ENCODE data around the gene TOPBP1. TPM values are rescaled to one million over a fixed set of nuclear protein-coding genes. Genes with fewer than 3 reads are reported as not detected.
"Not testable (repeated sequence)": the region's sequence is repeated elsewhere in the genome, so short reads cannot be mapped to it uniquely, and the experiment has no call there.

The TOPBP1 gene
- total RNA-seq, 1 donor from 2014 or later = 23.9 TPM

DNA sequence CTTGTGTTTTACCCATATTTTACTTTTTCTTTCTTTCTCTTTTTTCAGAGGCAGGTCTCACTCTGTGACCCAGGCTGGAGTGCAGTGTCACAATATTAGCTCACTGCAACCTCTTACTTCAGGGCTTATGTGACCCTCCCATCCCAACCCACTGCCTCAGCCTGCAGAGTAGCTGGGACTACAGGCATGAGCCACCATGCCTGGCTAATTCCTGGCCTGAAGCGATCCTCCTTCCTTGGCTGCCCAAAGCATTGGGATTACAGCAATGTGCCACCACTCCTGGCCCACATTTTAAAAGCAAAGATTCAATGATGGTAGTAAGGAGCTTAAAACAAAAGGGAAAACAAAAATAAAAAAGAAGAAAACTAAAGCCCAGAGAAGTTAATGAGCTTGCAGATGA lies 99.4 kb downstream of the TOPBP1 start:
- Histone ChIP-seq H3K4me3 (ENCODE audit: insufficient read depth, low read depth, low read length) (no peak overlapping the region), H3K27ac (ENCODE audit: low read depth, low read length) (no peak overlapping the region), H3K79me2 (ENCODE audit: insufficient read depth, low read length) (no peaks in the 10 kb centered on the region), H3K27me3 (ENCODE audit: insufficient read depth, low read length) (no peaks in the 10 kb centered on the region), H3K4me1 (ENCODE audit: insufficient read depth, low read length) (peaks cover 5% of the 10 kb centered on the region), H3K4me2 (ENCODE audit: low read length) (no peak overlapping the region), H3K36me3 (ENCODE audit: insufficient read depth, low read length) (no peaks in the 10 kb centered on the region), H2AFZ (ENCODE audit: low read depth, low read length) (no peak overlapping the region), H3K9ac (ENCODE audit: low read length) (no peak overlapping the region), H4K20me1 (ENCODE audit: insufficient read depth, low read length) (no peaks in the 10 kb centered on the region), H3K9me3 (ENCODE audit: insufficient read depth, low read depth, low read length) (no peaks in the 10 kb centered on the region)
- no peak for FAIRE-seq
- TF ChIP-seq, protein P1, sequence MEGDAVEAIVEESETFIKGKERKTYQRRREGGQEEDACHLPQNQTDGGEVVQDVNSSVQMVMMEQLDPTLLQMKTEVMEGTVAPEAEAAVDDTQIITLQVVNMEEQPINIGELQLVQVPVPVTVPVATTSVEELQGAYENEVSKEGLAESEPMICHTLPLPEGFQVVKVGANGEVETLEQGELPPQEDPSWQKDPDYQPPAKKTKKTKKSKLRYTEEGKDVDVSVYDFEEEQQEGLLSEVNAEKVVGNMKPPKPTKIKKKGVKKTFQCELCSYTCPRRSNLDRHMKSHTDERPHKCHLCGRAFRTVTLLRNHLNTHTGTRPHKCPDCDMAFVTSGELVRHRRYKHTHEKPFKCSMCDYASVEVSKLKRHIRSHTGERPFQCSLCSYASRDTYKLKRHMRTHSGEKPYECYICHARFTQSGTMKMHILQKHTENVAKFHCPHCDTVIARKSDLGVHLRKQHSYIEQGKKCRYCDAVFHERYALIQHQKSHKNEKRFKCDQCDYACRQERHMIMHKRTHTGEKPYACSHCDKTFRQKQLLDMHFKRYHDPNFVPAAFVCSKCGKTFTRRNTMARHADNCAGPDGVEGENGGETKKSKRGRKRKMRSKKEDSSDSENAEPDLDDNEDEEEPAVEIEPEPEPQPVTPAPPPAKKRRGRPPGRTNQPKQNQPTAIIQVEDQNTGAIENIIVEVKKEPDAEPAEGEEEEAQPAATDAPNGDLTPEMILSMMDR (IDR thresholded peaks at IDR 0.05; ENCODE audit: insufficient read depth, low read depth, low read length) = no peak
- no peak overlapping the region for H3K4me3 Mint-ChIP-seq (ENCODE audit: unreplicated experiment)
- H3K9me3 Mint-ChIP-seq (ENCODE audit: unreplicated experiment) = no peaks in the 10 kb centered on the region
- no peaks in the 10 kb centered on the region for H3K36me3 Mint-ChIP-seq (ENCODE audit: low read depth, unreplicated experiment)
- H3K4me1 Mint-ChIP-seq (ENCODE audit: low read depth, unreplicated experiment) = peaks cover 13% of the 10 kb centered on the region
- H3K27me3 Mint-ChIP-seq (ENCODE audit: low read depth, unreplicated experiment) = no peaks in the 10 kb centered on the region
- no peak for DNase-seq (ENCODE audit: low read depth)
- no peak overlapping the region for H3K27ac Mint-ChIP-seq (ENCODE audit: unreplicated experiment)

DNA sequence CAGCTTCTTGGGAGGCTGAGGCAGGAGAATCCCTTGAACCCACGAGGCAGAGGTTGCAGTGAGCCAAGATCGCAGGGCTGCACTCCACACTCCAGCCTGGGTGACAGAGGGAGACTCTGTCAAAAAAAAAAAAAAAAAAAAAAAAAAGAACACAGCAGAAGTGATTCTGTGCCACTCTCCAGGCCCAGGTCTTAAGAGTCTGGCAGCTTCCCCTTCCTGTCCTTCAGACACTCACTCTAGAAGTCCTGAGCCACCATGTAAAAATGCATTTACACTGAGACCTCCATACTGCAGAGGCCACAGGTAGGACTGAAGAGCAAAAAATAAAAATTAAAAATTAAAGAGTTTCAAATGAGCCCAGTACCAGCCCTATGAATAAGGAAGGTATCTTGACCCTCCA lies 100.1 kb downstream of the TOPBP1 start:
- H3K4me1 Mint-ChIP-seq (ENCODE audit: low read depth, unreplicated experiment) = peaks cover 13% of the 10 kb centered on the region
- H3K9me3 ChIP-seq (ENCODE audit: insufficient read depth, low read depth, low read length) = no peaks in the 10 kb centered on the region
- TF ChIP-seq, protein P1 (IDR thresholded peaks at IDR 0.05; ENCODE audit: insufficient read depth, low read depth, low read length) = no peak
- no peak for TF ChIP-seq EZH2 (IDR thresholded peaks at IDR 0.05; ENCODE audit: insufficient read depth, low read length)
- no peaks in the 10 kb centered on the region for H3K36me3 Mint-ChIP-seq (ENCODE audit: low read depth, unreplicated experiment)
- H3K27ac Mint-ChIP-seq (ENCODE audit: unreplicated experiment) = no peak overlapping the region
- H3K9ac ChIP-seq (ENCODE audit: low read length) = no peak overlapping the region
- H4K20me1 ChIP-seq (ENCODE audit: insufficient read depth, low read length) = no peaks in the 10 kb centered on the region
- H3K9me3 Mint-ChIP-seq (ENCODE audit: unreplicated experiment) = no peaks in the 10 kb centered on the region
- H3K4me3 Mint-ChIP-seq (ENCODE audit: unreplicated experiment) = no peak overlapping the region
- H3K4me3 ChIP-seq (ENCODE audit: insufficient read depth, low read depth, low read length) = no peak overlapping the region
- H3K27me3 Mint-ChIP-seq (ENCODE audit: low read depth, unreplicated experiment) = no peaks in the 10 kb centered on the region
- no peaks in the 10 kb centered on the region for H3K79me2 ChIP-seq (ENCODE audit: insufficient read depth, low read length)
- H3K27me3 ChIP-seq (ENCODE audit: insufficient read depth, low read length) = no peaks in the 10 kb centered on the region
- no peak overlapping the region for H3K27ac ChIP-seq (ENCODE audit: low read depth, low read length)
- DNase-seq (ENCODE audit: low read depth) = no peak
- no peaks in the 10 kb centered on the region for H3K36me3 ChIP-seq (ENCODE audit: insufficient read depth, low read length)
- peaks cover 5% of the 10 kb centered on the region for H3K4me1 ChIP-seq (ENCODE audit: insufficient read depth, low read length)
- no peak overlapping the region for H3K4me2 ChIP-seq (ENCODE audit: low read length)
- H2AFZ ChIP-seq (ENCODE audit: low read depth, low read length) = no peak overlapping the region
- FAIRE-seq = no peak

DNA sequence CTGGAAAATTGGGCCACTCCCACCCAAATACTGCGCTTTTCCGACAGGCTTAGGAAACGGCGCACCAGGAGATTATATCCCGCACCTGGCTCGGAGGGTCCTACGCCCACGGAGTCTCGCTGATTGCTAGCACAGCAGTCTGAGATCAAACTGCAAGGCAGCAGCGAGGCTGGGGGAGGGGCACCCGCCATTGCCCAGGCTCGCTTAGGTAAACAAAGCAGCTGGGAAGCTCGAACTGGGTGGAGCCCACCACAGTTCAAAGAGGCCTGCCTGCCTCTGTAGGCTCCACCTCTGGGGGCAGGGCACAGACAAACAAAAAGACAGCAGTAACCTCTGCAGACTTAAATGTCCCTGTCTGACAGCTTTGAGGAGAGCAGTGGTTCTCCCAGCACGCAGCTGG lies 110.2 kb downstream of the TOPBP1 start:
- not testable (repeated sequence) for H3K27ac Mint-ChIP-seq (ENCODE audit: unreplicated experiment); H3K79me2 ChIP-seq (ENCODE audit: insufficient read depth, low read length); H3K9me3 Mint-ChIP-seq (ENCODE audit: unreplicated experiment); H3K9ac ChIP-seq (ENCODE audit: low read length); H3K4me2 ChIP-seq (ENCODE audit: low read length); H2AFZ ChIP-seq (ENCODE audit: low read depth, low read length); H3K27ac ChIP-seq (ENCODE audit: low read depth, low read length); FAIRE-seq; H4K20me1 ChIP-seq (ENCODE audit: insufficient read depth, low read length); H3K4me3 Mint-ChIP-seq (ENCODE audit: unreplicated experiment); H3K27me3 ChIP-seq (ENCODE audit: insufficient read depth, low read length); H3K36me3 ChIP-seq (ENCODE audit: insufficient read depth, low read length); H3K4me3 ChIP-seq (ENCODE audit: insufficient read depth, low read depth, low read length); H3K9me3 ChIP-seq (ENCODE audit: insufficient read depth, low read depth, low read length); H3K36me3 Mint-ChIP-seq (ENCODE audit: low read depth, unreplicated experiment); H3K27me3 Mint-ChIP-seq (ENCODE audit: low read depth, unreplicated experiment); DNase-seq (ENCODE audit: low read depth)
- peaks cover 20% of the 10 kb centered on the region for H3K4me1 Mint-ChIP-seq (ENCODE audit: low read depth, unreplicated experiment)
- H3K4me1 ChIP-seq (ENCODE audit: insufficient read depth, low read length) = peaks cover 14% of the 10 kb centered on the region

Other genes with a start within 250 kb of the TOPBP1 start
- 290 and 323 TPM in 2 replicates for gene CDV3, start 88.3 kb downstream of the TOPBP1 start, total RNA-seq
- 0.34 and 1.3 TPM in 2 replicates for gene TF, start 84.5 kb upstream of the TOPBP1 start, total RNA-seq
- gene SRPRB, start 143.9 kb upstream of the TOPBP1 start, total RNA-seq = 83.8 and 99.4 TPM in 2 replicates
- gene RAB6B, start 233.9 kb upstream of the TOPBP1 start, total RNA-seq = 60.5 and 61.8 TPM in 2 replicates